ENCODE measurements around the gene POU2F1. TPM values are rescaled to one million over a fixed set of nuclear protein-coding genes. Genes with fewer than 3 reads are reported as not detected.

POU2F1 gene
- polyA plus RNA-seq, 1 donor (not counting 4 experiments of a cell fraction or from before 2014, with no cell fraction given), result 3.2 TPM

GRCh38 chr1:167274061-167274460 is 53.4 kb downstream of the POU2F1 start:
- Histone ChIP-seq H3K4me2 (ENCODE audit: control insufficient read depth, extremely low read depth, insufficient read depth, low read depth, low read length) (no peak overlapping the region), H3K9me3 (ENCODE audit: control insufficient read depth, low read depth, low read length) (no peaks in the 10 kb centered on the region), H3K79me2 (ENCODE audit: control insufficient read depth, insufficient read depth, low read length) (peaks cover 7% of the 10 kb centered on the region), H3K9ac (ENCODE audit: control insufficient read depth, extremely low read depth, insufficient read depth, low read length) (no peak overlapping the region), H3K9me1 (ENCODE audit: control insufficient read depth, extremely low read depth, insufficient read depth, low read length) (no peaks in the 10 kb centered on the region), H2AFZ (ENCODE audit: control insufficient read depth, low read length) (no peak overlapping the region), H3K4me3 (ENCODE audit: control insufficient read depth in 2 of 3, extremely low read depth in 1 of 3, insufficient read depth in 2 of 3, low read depth in 1 of 3, low read length in 3 of 3) (no peak overlapping the region), H3K36me3 (ENCODE audit: control insufficient read depth in 2 of 2, extremely low read depth in 1 of 2, insufficient read depth in 2 of 2, low read length in 2 of 2) (no peaks in the 10 kb centered on the region), H3K27ac (ENCODE audit: control insufficient read depth, insufficient read depth, low read length) (no peak overlapping the region), H4K20me1 (ENCODE audit: control insufficient read depth, extremely low read depth, insufficient read depth, low read length) (no peaks in the 10 kb centered on the region), H3K4me1 (ENCODE audit: control insufficient read depth, extremely low read depth, insufficient read depth, low read length) (peaks cover 9% of the 10 kb centered on the region), H3K27me3 (ENCODE audit: control insufficient read depth, extremely low read depth, insufficient read depth, low read length) (no peaks in the 10 kb centered on the region)
- DNase-seq (ENCODE audit: low read depth, low spot score) (no peak), FAIRE-seq (no peak)
- dilution Hi-C loops (cut with MboI; ENCODE audit: extremely low pct_ligation_motif_present, low sequenced_read_pairs), result no loop called here
- TF ChIP-seq EZH2 (IDR thresholded peaks at IDR 0.05; ENCODE audit: low read length), result no peak
- TF ChIP-seq CTCF (optimal IDR thresholded peaks at IDR 0.05 in 1 of 3, IDR thresholded peaks at IDR 0.05 in 1 of 3, conservative IDR thresholded peaks at IDR 0.05 in 1 of 3; ENCODE audit: extremely low read depth in 1 of 3, insufficient read depth in 2 of 3, low read length in 3 of 3), result no peak

GRCh38 chr1:167276969-167277368 is 56.3 kb downstream of the POU2F1 start:
- Histone ChIP-seq H3K4me3 (ENCODE audit: control insufficient read depth in 2 of 3, extremely low read depth in 1 of 3, insufficient read depth in 2 of 3, low read depth in 1 of 3, low read length in 3 of 3) (no peak overlapping the region), H3K36me3 (ENCODE audit: control insufficient read depth in 2 of 2, extremely low read depth in 1 of 2, insufficient read depth in 2 of 2, low read length in 2 of 2) (no peaks in the 10 kb centered on the region), H3K9me1 (ENCODE audit: control insufficient read depth, extremely low read depth, insufficient read depth, low read length) (no peaks in the 10 kb centered on the region), H3K9me3 (ENCODE audit: control insufficient read depth, low read depth, low read length) (no peaks in the 10 kb centered on the region), H3K79me2 (ENCODE audit: control insufficient read depth, insufficient read depth, low read length) (peaks cover 10% of the 10 kb centered on the region), H3K27ac (ENCODE audit: control insufficient read depth, insufficient read depth, low read length) (no peak overlapping the region), H3K27me3 (ENCODE audit: control insufficient read depth, extremely low read depth, insufficient read depth, low read length) (no peaks in the 10 kb centered on the region), H2AFZ (ENCODE audit: control insufficient read depth, low read length) (no peak overlapping the region), H3K4me2 (ENCODE audit: control insufficient read depth, extremely low read depth, insufficient read depth, low read depth, low read length) (no peak overlapping the region), H3K4me1 (ENCODE audit: control insufficient read depth, extremely low read depth, insufficient read depth, low read length) (peaks cover 9% of the 10 kb centered on the region), H4K20me1 (ENCODE audit: control insufficient read depth, extremely low read depth, insufficient read depth, low read length) (no peaks in the 10 kb centered on the region), H3K9ac (ENCODE audit: control insufficient read depth, extremely low read depth, insufficient read depth, low read length) (no peak overlapping the region)
- dilution Hi-C loops (cut with MboI; ENCODE audit: extremely low pct_ligation_motif_present, low sequenced_read_pairs), result no loop called here
- FAIRE-seq (no peak), DNase-seq (ENCODE audit: low read depth, low spot score) (no peak)
- TF ChIP-seq CTCF (optimal IDR thresholded peaks at IDR 0.05 in 1 of 3, IDR thresholded peaks at IDR 0.05 in 1 of 3, conservative IDR thresholded peaks at IDR 0.05 in 1 of 3; ENCODE audit: extremely low read depth in 1 of 3, insufficient read depth in 2 of 3, low read length in 3 of 3) (no peak), EZH2 (IDR thresholded peaks at IDR 0.05; ENCODE audit: low read length) (no peak)
